ENCODE measurements around the gene LNPEP. TPM values are rescaled to one million over a fixed set of nuclear protein-coding genes. Genes with fewer than 3 reads are reported as not detected.

The LNPEP gene
- total and polyA plus RNA-seq, 2 donors (not counting 1 experiment from before 2014, with no cell fraction given) = 10.5 to 92.9 TPM

- no peaks in the 10 kb centered on the region for H3K36me3 ChIP-seq (replicated peaks in 1 of 2; ENCODE audit: control extremely low read depth in 1 of 2, control insufficient read depth in 1 of 2, extremely low read depth in 1 of 2, insufficient read depth in 2 of 2, low read length in 1 of 2)
- CTCF ChIA-PET = interaction anchor here (0.9 to 4.4 kb wide), 7 partner anchors 10 to 227 kb away, joined by 3 to 24 read pairs (median 3); partner anchors contain the start of gene ERAP2
- under 1% methylated on average over 7 of the region's 13 CpGs for WGBS (ENCODE audit: insufficient coverage)
- Mint-ChIP-seq H3K27ac (peak overlapping the region; percentile 99), H3K9me3 (ENCODE audit: insufficient read depth) (no peaks in the 10 kb centered on the region), H3K4me1 (peaks cover 68% of the 10 kb centered on the region), H3K4me3 (peak overlapping the region; percentile 95), H3K27me3 (no peaks in the 10 kb centered on the region)
- peaks cover 52% of the 10 kb centered on the region for H3K79me2 ChIP-seq (ENCODE audit: control insufficient read depth, insufficient read depth, low read length)
- peak overlapping the region; percentile 87 for H3K9ac ChIP-seq (ENCODE audit: low read length)
- intact Hi-C loops (cut with micrococcal nuclease) = loop anchor here (1.0 to 2.0 kb wide), 2 partner anchors 8 to 75 kb away; no protein-coding TSS in a partner anchor
- H3K4me2 ChIP-seq (replicated peaks; ENCODE audit: low read depth, low read length, poor library complexity, severe bottlenecking) = peak overlapping the region; percentile 82
- H4K20me1 ChIP-seq (ENCODE audit: control insufficient read depth, insufficient read depth, low read length, poor library complexity, severe bottlenecking) = no peaks in the 10 kb centered on the region
- TF ChIP-seq CTCF (IDR thresholded peaks at IDR 0.05) = no peak
- no peak for TF ChIP-seq EZH2 (IDR thresholded peaks at IDR 0.05; ENCODE audit: borderline replicate concordance, insufficient read depth, low read depth, low read length, poor library complexity, severe bottlenecking)
- peak overlapping the region; percentile 65 to 99 (median 90) for H3K4me3 ChIP-seq (ENCODE audit: control extremely low read depth in 1 of 5, extremely low read depth in 1 of 5, insufficient read depth in 1 of 5, low read depth in 2 of 5, low read length in 4 of 5)
- peak overlapping the region; percentile 88 to 93 for H3K27ac ChIP-seq (ENCODE audit: low read length in 2 of 2)
- ATAC-seq (ENCODE audit: low read depth) (no peak), DNase-seq (no peak)
- H3K9me3 ChIP-seq (ENCODE audit: control extremely low read depth in 1 of 3, control insufficient read depth in 2 of 3, insufficient read depth in 1 of 3, low read length in 2 of 3) = no peaks in the 10 kb centered on the region
- H3K4me1 ChIP-seq (ENCODE audit: control insufficient read depth in 2 of 2, insufficient read depth in 2 of 2, low read length in 2 of 2) = peaks cover 49 to 55% of the 10 kb centered on the region in 2 donors
- peak overlapping the region; percentile 82 for H2AFZ ChIP-seq (ENCODE audit: insufficient read depth, low read depth, low read length, poor library complexity, severe bottlenecking)
- POLR2A ChIA-PET = interaction anchor here (0.6 to 2.0 kb wide), 4 partner anchors 11 to 126 kb away, joined by 3 to 15 read pairs (median 4); no protein-coding TSS in a partner anchor
- H3K27me3 ChIP-seq (replicated peaks in 1 of 4; ENCODE audit: control extremely low read depth in 1 of 4, control insufficient read depth in 3 of 4, insufficient read depth in 4 of 4, low read length in 3 of 4) = no peaks in the 10 kb centered on the region
These were observed 1.8 kb upstream of the LNPEP start for GRCh38 chr5:96933764-96934707.

Data from B cell (primary cell).